BLaER1 (cell line): ENCODE measurements around the gene ITPRIPL2.

ENCODE experiments used
- H3K27ac ChIP-seq: shearing (Covaris generic); formaldehyde crosslinking; 2 replicates; pipeline ENCODE4 v1.8.1; 2022
- H3K27me3 ChIP-seq: shearing (Covaris generic); formaldehyde crosslinking; 2 replicates; pipeline ENCODE4 v1.8.1; 2022
- H3K36me3 ChIP-seq: shearing (Covaris generic); formaldehyde crosslinking; 2 replicates; pipeline ENCODE4 v1.8.1; 2022
- H3K4me1 ChIP-seq: shearing (Covaris generic); formaldehyde crosslinking; 2 replicates; pipeline ENCODE4 v1.8.1; 2022
- H3K4me2 ChIP-seq: shearing (Covaris generic); formaldehyde crosslinking; 2 replicates; pipeline ENCODE4 v1.8.1; 2022
- H3K4me3 ChIP-seq: shearing (Covaris generic); formaldehyde crosslinking; 2 replicates; pipeline ENCODE4 v1.8.1; 2022
- H3K9ac ChIP-seq: shearing (Covaris generic); formaldehyde crosslinking; 2 replicates; pipeline ENCODE4 v1.8.1; 2022
- H3K9me3 ChIP-seq: shearing (Covaris generic); formaldehyde crosslinking; 2 replicates; pipeline ENCODE4 v1.8.1; 2022
- H4K20me1 ChIP-seq: shearing (Covaris generic); formaldehyde crosslinking; 2 replicates; pipeline ENCODE4 v1.8.1; 2022
- Cebpa-rat ChIP-seq: shearing (Covaris generic); IDR thresholded peaks from 2 replicates; pipeline ENCODE4 v1.8.1; 2022

Gene ITPRIPL2

DNA sequence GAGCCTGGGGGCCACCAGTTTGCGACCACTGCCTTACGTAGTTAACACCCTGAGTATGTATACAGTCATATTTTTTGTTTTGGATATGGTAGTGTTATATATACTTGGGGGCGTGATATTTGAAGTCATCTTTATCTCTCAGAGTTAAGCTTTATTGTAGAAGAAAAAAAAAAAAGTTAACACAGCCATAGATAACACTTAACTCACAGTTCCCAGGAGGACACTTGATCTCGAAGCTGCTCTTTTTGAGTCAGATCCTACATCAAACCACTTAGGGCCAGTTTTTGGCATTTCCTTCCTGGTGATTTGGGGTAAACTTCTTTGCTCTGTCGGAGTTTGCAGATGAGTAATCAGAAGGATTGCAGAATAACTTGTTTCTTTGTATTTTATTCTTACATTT, 5.8 kb downstream of the ITPRIPL2 start:
- Histone ChIP-seq H3K27ac (peak overlapping the region; percentile 52; the same call in 1 of the 2 replicates), H3K9ac (no peak overlapping the region; the same call in 1 of the 2 replicates), H3K36me3 (no peaks in the 10 kb centered on the region), H4K20me1 (no peaks in the 10 kb centered on the region), H3K4me3 (no peak overlapping the region), H3K4me2 (peak overlapping the region; percentile 70), H3K27me3 (peaks cover 6% of the 10 kb centered on the region; the same call in 1 of the 2 replicates), H3K9me3 (peaks cover 5% of the 10 kb centered on the region), H3K4me1 (peaks cover 47% of the 10 kb centered on the region)
- TF ChIP-seq Cebpa-rat = no peak

DNA sequence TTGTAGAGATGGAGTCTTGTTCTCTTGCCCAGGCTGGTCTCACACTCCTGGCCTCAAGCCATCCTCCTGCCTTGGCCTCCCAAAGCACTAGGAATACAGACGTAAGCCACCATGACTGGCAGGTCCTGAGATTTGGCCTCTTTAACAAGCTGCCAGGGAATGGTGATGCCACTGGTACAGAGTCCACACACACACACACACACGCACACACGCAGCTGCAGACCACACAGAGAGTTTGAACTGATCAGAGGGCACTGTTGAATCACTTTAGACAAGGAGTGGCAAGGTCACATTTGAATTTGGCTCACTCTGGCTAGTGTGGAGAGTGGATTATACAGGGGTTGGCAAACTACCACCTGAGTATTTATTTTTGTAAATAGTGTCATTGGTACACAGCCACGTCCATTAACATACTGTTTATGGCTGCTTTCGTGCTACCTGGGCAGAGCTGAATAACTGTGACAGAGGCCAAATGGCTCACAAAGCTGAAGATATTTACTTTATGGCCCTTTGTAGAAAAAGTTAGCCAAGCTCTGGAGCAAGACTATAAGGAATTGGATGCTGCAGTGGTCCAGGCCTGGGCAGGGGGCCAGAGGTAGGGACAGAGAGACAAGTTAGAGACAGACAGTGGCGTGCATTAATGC, 9.9 kb downstream of the ITPRIPL2 start:
- Histone ChIP-seq H3K27ac (no peak overlapping the region), H3K9me3 (peaks cover 27% of the 10 kb centered on the region), H3K27me3 (no peaks in the 10 kb centered on the region), H3K36me3 (no peaks in the 10 kb centered on the region), H3K4me3 (no peak overlapping the region), H4K20me1 (no peaks in the 10 kb centered on the region), H3K9ac (no peak overlapping the region), H3K4me1 (peaks cover 31% of the 10 kb centered on the region), H3K4me2 (no peak overlapping the region)
- no peak for TF ChIP-seq Cebpa-rat

DNA sequence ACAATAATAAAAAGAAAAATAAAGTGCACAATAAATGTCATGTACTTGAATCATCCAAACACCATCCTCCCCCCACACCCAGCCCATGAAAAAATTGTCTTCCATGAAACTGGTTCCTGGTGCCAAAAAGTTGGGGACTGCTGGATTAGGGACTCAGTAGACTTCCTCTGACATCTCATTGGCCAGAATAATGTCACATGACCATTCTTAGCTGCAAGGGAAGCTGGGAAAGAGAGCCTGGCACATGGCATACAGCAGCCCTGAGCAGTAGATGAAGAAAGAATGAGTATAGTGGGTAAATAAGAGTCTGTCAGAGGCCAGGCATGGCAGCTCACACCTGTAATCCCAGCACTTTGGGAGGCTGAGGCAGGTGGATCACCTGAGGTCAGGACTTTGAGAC, 12.5 kb downstream of the ITPRIPL2 start:
- Histone ChIP-seq H3K4me3 (no peak overlapping the region), H3K36me3 (no peaks in the 10 kb centered on the region), H3K9me3 (peaks cover 27% of the 10 kb centered on the region), H3K4me1 (peaks cover 41% of the 10 kb centered on the region), H3K27me3 (no peaks in the 10 kb centered on the region), H3K4me2 (no peak overlapping the region), H4K20me1 (no peaks in the 10 kb centered on the region), H3K27ac (no peak overlapping the region), H3K9ac (no peak overlapping the region)
- no peak for TF ChIP-seq Cebpa-rat

DNA sequence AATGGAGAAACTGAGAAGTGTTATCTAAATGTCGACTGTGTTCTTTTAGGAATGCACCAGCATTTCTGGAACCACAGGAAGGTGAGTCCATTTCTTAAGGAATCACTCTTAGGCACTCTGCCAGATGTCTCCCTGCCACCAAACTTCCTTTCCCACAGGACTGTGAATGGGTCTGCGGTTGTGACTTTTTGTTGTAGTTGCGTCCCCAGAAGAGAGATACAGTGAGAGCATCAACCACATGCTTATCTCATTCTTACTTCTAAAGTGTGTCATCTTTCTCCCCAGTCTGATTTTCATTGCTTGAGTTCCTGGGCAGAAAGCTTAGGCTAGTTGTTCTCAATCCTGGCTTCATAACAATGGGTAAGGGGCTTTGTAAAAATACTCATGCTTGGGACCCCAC, 13.4 kb downstream of the ITPRIPL2 start:
- Histone ChIP-seq H4K20me1 (no peaks in the 10 kb centered on the region), H3K9ac (no peak overlapping the region), H3K36me3 (no peaks in the 10 kb centered on the region), H3K4me2 (peak overlapping the region; percentile 66; the same call in 1 of the 2 replicates), H3K27me3 (no peaks in the 10 kb centered on the region), H3K4me3 (no peak overlapping the region), H3K9me3 (peaks cover 27% of the 10 kb centered on the region), H3K4me1 (peaks cover 50% of the 10 kb centered on the region), H3K27ac (no peak overlapping the region)
- TF ChIP-seq Cebpa-rat = no peak

DNA sequence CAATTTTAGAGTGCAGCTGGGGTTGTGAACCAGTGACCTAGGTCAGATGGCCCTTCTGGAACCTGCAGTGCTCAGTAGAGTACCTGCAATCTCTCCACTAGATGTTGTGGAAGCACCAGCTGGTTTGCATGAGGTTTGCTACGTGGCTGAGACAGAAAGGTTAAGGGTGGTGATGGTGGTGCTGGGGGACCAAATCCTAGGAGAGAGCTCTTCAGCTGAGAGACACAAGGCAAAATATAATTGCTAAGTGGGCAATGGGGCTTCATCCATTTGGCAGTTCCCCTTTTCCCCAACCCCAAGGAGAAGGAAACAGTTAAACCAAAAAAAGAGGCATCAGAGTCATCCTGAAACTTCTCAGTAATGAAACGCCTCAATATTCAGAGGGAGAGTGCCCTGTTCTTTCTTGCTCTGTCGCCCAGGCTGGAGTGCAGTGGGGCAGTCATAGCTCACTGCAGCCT, 13.9 kb downstream of the ITPRIPL2 start:
- H3K4me3 ChIP-seq = no peak overlapping the region
- no peaks in the 10 kb centered on the region for H4K20me1 ChIP-seq
- H3K4me2 ChIP-seq = peak overlapping the region; percentile 66
- no peaks in the 10 kb centered on the region for H3K27me3 ChIP-seq
- H3K9me3 ChIP-seq = peaks cover 27% of the 10 kb centered on the region
- no peak overlapping the region for H3K9ac ChIP-seq
- no peak for TF ChIP-seq Cebpa-rat
- H3K4me1 ChIP-seq = peaks cover 55% of the 10 kb centered on the region
- no peaks in the 10 kb centered on the region for H3K36me3 ChIP-seq
- H3K27ac ChIP-seq = no peak overlapping the region

DNA sequence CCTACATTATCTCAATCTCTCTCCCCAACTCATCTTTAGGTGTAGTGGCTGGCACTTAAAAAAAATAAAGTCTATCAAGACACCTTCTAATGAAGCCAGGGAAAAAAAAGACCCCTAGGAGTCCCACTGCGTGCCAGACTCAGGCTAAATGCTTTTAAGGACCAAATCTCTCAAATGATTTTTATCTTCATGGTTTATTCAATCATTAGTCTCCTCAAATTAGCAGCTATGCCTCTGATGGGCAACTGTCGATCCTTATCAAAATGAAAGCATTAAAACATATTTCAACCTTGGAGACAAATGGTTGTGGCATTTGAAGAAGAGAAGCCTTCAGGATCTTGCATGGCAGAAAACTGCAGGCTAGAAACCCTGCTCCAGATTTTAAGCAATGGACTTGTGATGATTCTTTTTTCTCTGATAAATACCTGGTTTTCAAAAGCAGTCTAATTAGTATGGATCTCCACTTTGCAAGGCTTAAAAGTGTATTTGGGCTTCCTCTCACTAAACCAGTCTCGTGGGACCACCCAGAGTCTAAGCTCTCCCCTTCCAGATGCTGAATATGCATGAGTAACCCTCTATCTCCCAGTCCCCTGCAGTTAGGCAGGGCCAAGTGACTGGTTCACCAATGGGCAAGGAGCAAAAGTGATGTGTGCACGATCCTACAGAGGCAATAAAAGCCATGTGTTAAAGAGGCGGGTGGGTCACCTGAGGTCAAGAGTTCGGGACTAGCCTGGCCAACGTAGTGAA, 14.9 kb downstream of the ITPRIPL2 start:
- H3K4me2 ChIP-seq = peak overlapping the region; percentile 66

DNA sequence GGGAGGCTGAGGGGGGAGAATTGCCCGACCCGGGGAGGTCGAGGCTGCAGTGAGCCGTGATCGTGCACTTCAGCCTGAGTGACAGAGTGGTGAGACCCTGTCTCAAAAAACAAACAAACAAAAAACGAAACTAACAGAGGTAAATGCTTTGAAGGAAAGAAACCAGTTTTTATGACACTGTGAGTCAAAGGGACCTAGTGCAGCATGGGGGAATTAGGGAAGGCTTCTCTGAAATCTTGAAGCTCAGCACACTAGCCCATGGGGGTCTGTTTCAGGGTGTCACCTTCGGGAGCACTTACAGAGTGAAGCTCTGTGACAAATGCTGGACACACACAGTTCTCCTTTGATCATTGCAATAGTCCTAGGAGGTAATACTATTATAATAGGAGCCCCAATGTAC, 16.6 kb downstream of the ITPRIPL2 start:
- peak overlapping the region; percentile 52 for H3K27ac ChIP-seq
- peak overlapping the region; percentile 66 for H3K4me2 ChIP-seq
- H3K9me3 ChIP-seq = peaks cover 14% of the 10 kb centered on the region
- H3K4me3 ChIP-seq = no peak overlapping the region
- H3K27me3 ChIP-seq = no peaks in the 10 kb centered on the region
- no peaks in the 10 kb centered on the region for H3K36me3 ChIP-seq
- no peak for TF ChIP-seq Cebpa-rat
- no peaks in the 10 kb centered on the region for H4K20me1 ChIP-seq
- peaks cover 59% of the 10 kb centered on the region for H3K4me1 ChIP-seq
- H3K9ac ChIP-seq = no peak overlapping the region

More for the DNA sequence above, 14.9 kb downstream of the ITPRIPL2 start:
- H3K9me3 ChIP-seq = peaks cover 27% of the 10 kb centered on the region
- H3K36me3 ChIP-seq = no peaks in the 10 kb centered on the region
- no peaks in the 10 kb centered on the region for H3K27me3 ChIP-seq
- H4K20me1 ChIP-seq = no peaks in the 10 kb centered on the region
- H3K27ac ChIP-seq = no peak overlapping the region
- no peak overlapping the region for H3K9ac ChIP-seq
- no peak for TF ChIP-seq Cebpa-rat
- no peak overlapping the region for H3K4me3 ChIP-seq
- H3K4me1 ChIP-seq = peaks cover 59% of the 10 kb centered on the region

DNA sequence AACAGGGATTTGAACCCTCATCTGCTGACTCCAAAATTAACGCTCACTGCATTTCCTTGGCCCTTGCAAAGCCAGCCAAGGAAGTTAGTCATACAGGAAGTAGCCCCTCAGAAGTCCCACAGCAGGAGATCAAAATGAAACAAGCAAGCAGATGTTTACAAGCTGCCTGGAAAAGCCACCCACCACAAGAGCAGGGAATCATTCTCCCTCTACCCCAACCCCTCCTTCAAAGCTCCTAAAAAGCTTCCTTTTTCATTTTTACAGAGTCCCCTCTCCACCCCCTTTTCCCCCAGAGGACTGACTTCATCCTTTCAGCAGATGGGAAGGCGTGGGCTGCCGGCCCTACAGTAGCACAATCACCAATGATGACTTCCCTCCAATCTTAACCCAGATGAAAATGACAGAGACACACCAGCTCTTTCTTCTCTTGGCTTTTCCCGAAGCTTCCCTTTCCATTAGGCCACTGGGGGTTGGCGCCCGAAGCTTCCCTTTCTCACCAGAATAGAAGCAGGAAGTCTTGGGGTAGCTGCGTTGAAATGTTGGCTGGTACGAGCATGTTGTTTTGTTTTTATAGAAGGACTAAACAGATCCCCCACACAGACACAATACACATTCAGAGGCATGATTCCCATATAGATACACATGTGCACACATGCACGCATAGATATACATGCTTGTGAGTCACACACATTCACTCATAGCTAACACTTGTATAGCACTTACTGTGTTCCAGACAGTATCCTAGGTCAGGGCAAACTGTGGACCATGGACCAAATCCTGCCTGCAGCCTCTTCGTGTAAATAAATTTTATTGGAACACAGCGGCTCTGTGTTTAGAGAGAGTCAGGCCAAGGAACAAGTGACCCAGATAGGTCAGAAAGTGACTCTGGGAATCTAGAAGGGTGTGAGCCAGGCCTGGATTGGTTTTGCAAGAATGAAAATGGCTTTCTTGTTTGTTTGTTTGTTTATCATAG, 17.4 kb downstream of the ITPRIPL2 start:
- Histone ChIP-seq H3K36me3 (no peaks in the 10 kb centered on the region), H3K27ac (peak overlapping the region; percentile 52), H3K4me3 (0 out of 2 replicates have a peak overlapping the region, but pooled peaks have one; percentile 11), H4K20me1 (no peaks in the 10 kb centered on the region), H3K9ac (peak overlapping the region; percentile 11; the same call in 1 of the 2 replicates), H3K4me1 (peaks cover 59% of the 10 kb centered on the region), H3K9me3 (peaks cover 7% of the 10 kb centered on the region), H3K27me3 (no peaks in the 10 kb centered on the region), H3K4me2 (peak overlapping the region; percentile 66)
- no peak for TF ChIP-seq Cebpa-rat

DNA sequence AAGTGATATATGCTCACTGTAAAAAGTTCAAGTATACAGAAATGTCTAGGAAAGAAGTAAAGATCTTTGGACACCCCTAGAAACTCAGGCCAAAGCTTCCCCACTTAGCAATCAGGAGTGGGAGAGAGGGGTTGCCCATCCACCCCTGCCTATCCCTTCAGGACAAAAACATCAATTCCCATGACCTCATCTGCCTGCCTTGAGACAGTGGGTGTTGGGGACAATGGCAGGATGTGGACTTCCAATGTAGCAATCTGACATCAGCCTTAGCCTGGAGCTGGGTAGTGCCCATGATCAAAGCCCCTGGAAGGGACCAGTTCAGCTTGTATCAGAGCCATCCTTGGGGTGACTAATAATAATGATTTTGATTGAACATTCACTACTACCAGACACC, 18.1 kb downstream of the ITPRIPL2 start:
- no peaks in the 10 kb centered on the region for H3K36me3 ChIP-seq
- TF ChIP-seq Cebpa-rat = no peak
- H3K4me2 ChIP-seq = peak overlapping the region; percentile 66
- no peak overlapping the region for H3K4me3 ChIP-seq
- no peak overlapping the region for H3K9ac ChIP-seq
- peak overlapping the region; percentile 52 for H3K27ac ChIP-seq
- H4K20me1 ChIP-seq = no peaks in the 10 kb centered on the region
- H3K27me3 ChIP-seq = no peaks in the 10 kb centered on the region
- H3K9me3 ChIP-seq = no peaks in the 10 kb centered on the region
- peaks cover 59% of the 10 kb centered on the region for H3K4me1 ChIP-seq
